Stimulated activated CD4-positive, alpha-beta T cell treated with anti-CD3 and anti-CD28 coated beads, Interleukin-15, amount 100 ng/mL, for 1 hour (primary cell): ENCODE results near the gene TAOK3.
"Not testable (repeated sequence)": the region's sequence is repeated elsewhere in the genome, so short reads cannot be mapped to it uniquely, and the experiment has no call there.

ENCODE experiments used
- DNase-seq, 2 donors: peaks; one replicate each; pipeline ENCODE4 v3.0.0-alpha.2; 2020; ENCODE audit warnings: low read depth in 1 of 2, low spot score in 1 of 2

The TAOK3 gene

DNA sequence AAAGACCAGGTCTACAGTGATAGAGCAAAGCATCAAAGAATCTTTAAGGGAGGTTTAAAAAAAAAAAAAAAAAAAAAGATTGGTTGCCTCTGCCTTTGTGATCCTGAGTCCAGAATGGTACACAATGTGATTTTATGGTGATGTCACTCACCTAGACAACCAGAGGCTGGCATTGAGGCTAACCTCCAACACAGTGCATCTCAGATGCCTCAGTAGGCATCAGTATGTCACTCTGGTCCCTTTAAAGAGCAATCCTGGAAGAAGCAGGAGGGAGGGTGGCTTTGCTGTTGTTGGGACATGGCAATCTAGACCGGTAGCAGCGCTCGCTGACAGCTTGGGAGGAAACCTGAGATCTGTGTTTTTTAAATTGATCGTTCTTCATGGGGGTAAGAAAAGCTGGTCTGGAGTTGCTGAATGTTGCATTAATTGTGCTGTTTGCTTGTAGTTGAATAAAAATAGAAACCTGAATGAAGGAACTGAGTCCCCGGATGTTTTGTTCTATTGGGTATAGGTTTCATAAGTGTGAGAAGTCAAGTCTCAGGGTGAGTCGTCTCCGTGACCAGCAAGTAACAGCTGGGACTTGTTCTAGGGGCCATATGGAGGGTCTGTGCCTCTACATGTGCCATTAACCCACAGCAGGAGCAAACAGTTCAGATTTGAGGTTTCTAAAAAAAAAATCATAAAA lies 227.5 kb downstream of the TAOK3 start:
- no peak for DNase-seq

DNA sequence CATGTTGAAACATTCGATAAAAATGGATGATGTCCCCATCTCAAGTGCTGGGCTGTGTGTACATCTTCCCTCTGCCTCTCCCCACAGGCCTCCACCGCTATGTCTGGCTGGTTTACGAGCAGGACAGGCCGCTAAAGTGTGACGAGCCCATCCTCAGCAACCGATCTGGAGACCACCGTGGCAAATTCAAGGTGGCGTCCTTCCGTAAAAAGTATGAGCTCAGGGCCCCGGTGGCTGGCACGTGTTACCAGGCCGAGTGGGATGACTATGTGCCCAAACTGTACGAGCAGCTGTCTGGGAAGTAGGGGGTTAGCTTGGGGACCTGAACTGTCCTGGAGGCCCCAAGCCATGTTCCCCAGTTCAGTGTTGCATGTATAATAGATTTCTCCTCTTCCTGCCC lies 228.2 kb downstream of the TAOK3 start:
- DNase-seq, result no peak

DNA sequence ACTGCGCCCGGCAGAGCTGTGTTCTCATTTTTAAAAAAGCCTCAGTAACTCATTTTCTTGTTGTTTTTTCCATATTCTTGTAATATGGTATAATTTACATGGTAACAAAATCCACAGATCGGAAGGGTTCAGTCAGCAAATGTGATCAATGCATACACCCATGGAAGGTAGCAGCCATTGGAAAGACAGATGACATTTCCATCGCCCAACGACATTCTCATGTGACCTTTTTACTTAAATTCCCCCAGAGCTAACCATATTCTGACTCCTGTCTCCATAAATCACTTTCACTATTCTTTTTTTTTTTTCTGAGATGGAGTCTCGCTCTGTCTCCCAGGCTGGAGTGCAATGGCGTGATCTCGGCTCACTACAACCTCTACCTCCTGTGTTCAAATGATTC lies 231.9 kb downstream of the TAOK3 start:
- DNase-seq, result no peak

- DNase-seq, result no peak
Measured at GRCh38 chr12:118137148-118137678, 235.5 kb downstream of the TAOK3 start.

DNA sequence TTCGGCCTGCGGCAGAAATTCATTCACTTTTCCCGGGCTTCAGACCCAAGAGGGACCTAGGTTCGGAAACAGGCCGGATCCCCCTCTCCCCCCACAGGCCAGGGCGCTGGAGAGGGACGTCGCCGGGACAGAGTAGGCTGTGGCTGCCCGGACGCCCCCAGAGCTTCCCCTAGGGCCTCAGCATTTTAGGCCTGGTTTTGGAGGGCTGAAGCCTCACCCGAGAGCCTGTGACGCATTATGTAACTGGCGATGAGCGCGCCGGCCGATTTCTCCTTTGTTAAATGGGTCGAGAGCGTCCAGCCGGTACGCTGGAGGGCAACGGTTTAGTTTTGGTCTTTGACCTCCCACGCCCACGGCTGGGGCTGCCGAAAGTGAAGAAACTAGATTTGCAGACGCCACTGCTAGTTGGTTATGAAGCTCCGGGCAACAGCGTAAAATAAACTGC lies 236.1 kb downstream of the TAOK3 start:
- peak in 1 of 2 donors; percentile 21 for DNase-seq

GRCh38 chr12:118135788-118136558 lies 236.7 kb downstream of the TAOK3 start, which contains the start of gene PEBP1:
PEBP1 (plus strand) TSS chr12:118136124; CDS start chr12:118136210, 86 bp downstream.
- DNase-seq, result peak; percentile 83 to 92

- not testable (repeated sequence) for DNase-seq
Measured at GRCh38 chr12:118129436-118129835, 243.3 kb downstream of the TAOK3 start.

GRCh38 chr12:118127867-118128266 lies 244.8 kb downstream of the TAOK3 start:
- DNase-seq, result no peak

DNA sequence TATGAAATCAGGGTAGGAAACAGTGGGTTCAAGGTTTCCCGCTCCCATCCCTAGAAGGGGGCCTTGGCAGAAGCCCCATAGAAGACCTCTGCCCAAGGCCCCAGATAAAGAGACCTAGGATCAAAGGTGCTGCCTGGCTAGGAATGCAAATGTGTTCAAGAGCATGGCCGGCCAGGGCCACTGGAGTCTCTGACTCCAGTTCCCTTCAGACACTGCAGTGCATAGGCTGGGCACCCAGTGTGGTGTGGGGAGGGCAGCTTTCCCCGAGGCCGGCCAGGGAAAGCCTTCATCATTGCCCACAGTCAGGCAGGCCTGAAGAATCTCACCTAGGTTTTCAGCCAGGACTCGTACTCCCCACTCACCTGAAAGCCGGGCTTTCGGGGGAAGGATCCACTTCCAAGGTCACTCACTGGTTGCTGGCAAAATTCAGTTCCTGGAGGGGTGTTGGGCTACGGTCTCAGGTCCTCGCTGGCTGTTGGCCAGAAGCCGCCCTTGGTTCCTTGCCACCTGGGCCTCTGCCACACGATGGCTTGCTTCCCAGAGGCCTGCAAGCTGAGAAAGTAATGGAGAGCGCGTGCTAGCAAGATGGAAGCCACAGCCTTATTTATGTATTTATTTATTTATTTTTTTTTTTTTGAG lies 246.5 kb downstream of the TAOK3 start:
- DNase-seq, result no peak

DNA sequence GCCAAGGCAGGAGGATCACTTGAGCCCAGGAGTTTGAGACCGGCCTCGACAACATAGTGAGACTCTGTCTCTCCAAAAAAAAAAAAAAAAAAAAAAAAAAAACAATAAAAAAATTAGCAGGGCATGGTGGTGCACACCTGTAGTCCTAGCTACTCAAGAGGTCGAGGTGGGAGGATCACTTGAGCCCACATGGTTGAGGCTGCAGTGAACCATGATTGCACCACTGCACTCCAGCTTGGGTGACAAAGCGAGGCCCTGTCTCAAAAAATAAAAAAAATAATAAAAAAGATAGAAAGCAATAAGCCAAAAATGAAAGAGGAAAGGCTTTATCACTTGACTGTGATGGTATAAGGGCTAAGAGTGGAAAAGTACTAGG lies 247.0 kb downstream of the TAOK3 start:
- no peak for DNase-seq

- no peak for DNase-seq
Measured at GRCh38 chr12:118124333-118124874, 248.3 kb downstream of the TAOK3 start.

GRCh38 chr12:118122264-118122663 lies 250.4 kb downstream of the TAOK3 start:
- no peak for DNase-seq

DNA sequence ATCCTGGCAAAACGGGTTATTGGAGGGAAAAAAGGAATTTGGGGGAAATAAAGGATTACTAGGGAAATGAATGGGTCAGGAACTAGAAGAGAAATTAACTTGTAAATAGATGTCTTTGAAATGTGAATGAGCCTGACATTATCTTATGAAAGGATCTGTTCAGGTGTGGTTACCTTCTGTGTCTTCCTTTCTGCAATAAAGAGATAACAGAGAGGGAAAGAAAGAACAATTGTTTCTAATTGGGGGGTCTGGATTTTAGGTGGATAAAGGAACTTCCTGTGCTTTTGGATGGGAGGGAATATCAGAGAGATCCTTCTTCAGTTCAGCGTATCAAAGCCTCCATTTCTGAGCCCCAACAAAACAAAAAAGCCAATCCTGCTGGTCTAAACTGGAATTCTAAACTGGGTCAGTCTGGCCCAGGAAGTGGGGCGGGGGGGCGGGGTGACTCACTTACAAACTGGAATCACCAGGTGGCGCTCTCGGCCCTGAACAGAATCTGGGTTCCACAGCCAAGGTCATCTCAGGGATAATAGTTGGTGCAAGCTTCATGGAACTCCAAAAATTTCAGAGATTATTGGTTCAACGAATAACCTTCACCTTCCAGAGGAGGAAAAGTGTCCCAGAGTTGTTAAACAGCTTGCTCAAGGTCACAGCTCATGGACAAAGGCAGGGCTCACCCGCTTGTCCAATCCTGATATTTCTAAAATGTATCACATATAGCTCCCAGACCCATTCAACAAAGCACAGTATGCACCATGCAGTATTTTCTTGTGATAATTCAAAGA lies 251.9 kb downstream of the TAOK3 start:
- DNase-seq, result peak; percentile 25 to 35

GRCh38 chr12:118119449-118119879 lies 253.2 kb downstream of the TAOK3 start:
- DNase-seq, result no peak

DNA sequence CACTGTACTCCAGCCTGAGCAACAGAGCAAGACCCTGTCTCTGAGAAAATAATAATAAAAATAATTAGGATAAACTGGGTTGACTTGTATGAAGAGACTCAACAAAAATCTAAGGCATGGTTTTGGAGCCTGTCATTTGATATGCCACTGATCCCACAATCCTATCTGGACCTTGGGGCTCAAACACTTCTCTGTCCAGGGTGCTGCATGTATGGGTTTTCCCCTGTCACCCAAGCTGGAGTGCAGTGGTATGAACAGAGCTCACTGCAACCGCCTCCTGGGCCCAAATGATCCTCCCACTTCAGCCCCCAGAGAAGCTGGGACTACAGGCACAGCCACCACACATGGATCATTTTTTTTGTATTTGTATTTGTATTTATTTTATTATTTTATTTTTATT lies 263.6 kb downstream of the TAOK3 start:
- DNase-seq, result no peak

- no peak for DNase-seq
Measured at GRCh38 chr12:118107694-118108093, 265.0 kb downstream of the TAOK3 start.

DNA sequence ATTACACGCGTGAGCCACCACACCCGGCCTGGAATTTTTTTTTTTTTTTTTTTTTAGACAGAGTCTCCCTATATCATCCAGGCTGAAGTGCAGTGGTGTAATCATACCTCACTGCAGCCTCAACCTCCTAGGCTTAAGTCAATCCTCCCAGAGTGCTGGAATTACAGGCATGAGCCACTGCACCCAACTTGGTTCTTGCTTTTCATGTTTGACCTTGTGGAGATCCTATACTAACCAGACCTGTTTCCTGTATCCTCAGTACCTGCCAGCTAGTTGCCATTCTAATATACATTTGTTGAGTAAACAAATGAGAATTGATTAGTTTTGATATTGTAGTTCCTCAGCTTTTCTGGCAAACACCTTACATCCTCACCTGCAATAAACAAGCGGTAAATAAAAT lies 265.7 kb downstream of the TAOK3 start:
- no peak for DNase-seq

GRCh38 chr12:118103601-118104382 lies 268.9 kb downstream of the TAOK3 start, which contains the start of gene VSIG10:
VSIG10 (minus strand) TSS chr12:118104011; CDS start chr12:118103671, 340 bp downstream.
- no peak for DNase-seq

GRCh38 chr12:118103201-118103600 lies 269.5 kb downstream of the TAOK3 start:
- DNase-seq, result no peak

GRCh38 chr12:118102609-118103008 lies 270.1 kb downstream of the TAOK3 start:
- DNase-seq, result no peak
